ENCODE data around the gene EIF3A. TPM values are rescaled to one million over a fixed set of nuclear protein-coding genes. Genes with fewer than 3 reads are reported as not detected.

The EIF3A gene
- total RNA-seq, 4 donors from 2014 or later, result 119 to 228 (median 158) TPM

- ATAC-seq (ENCODE audit: low FRiP score), result peak; percentile 88
- no peak for TF ChIP-seq CTCF (IDR thresholded peaks at IDR 0.05)
These were observed 757 bp downstream of the EIF3A start for GRCh38 chr10:119079599-119080520.

GRCh38 chr10:119078422-119079179 lies 2.0 kb downstream of the EIF3A start:
- DNase-seq (ENCODE audit: low spot score) (no peak), ATAC-seq (ENCODE audit: low FRiP score) (no peak)
- no peak for TF ChIP-seq CTCF (IDR thresholded peaks at IDR 0.05)

More at GRCh38 chr10:119079599-119080520, 757 bp downstream of the EIF3A start:
- DNase-seq (ENCODE audit: low spot score), result peak; percentile 44

- DNase-seq (ENCODE audit: low spot score) (no peak), ATAC-seq (ENCODE audit: low FRiP score) (no peak)
- TF ChIP-seq CTCF (IDR thresholded peaks at IDR 0.05), result no peak
These were observed 7.0 kb downstream of the EIF3A start for GRCh38 chr10:119073584-119073983.

GRCh38 chr10:119070395-119071165 lies 10.0 kb downstream of the EIF3A start:
- DNase-seq (ENCODE audit: low spot score), result no peak
- no peak for ATAC-seq (ENCODE audit: low FRiP score)
- TF ChIP-seq CTCF (IDR thresholded peaks at IDR 0.05), result no peak

- DNase-seq (ENCODE audit: low spot score) (no peak), ATAC-seq (ENCODE audit: low FRiP score) (no peak)
- TF ChIP-seq CTCF (IDR thresholded peaks at IDR 0.05), result no peak
These were observed 18.7 kb downstream of the EIF3A start for GRCh38 chr10:119061926-119062325.

GRCh38 chr10:119061352-119061751 lies 19.3 kb downstream of the EIF3A start:
- ATAC-seq (ENCODE audit: low FRiP score), result no peak
- TF ChIP-seq CTCF (IDR thresholded peaks at IDR 0.05), result no peak

More at GRCh38 chr10:119061352-119061751, 19.3 kb downstream of the EIF3A start:
- no peak for DNase-seq (ENCODE audit: low spot score)
